DOHH2 (cell line): ENCODE measurements around the gene UBXN10.

Experiments
- H3F3A ChIP-seq: fragments of 200-600 bp; sonication (generic), shearing (Covaris generic); 2 replicates; pipeline ENCODE4 v1.6.0; 2016; ENCODE audit warnings: antibody characterized with exemption, mild to moderate bottlenecking; ENCODE audit not compliant: control insufficient read depth, insufficient read depth
- H3K27ac ChIP-seq: fragments of 200-600 bp; sonication (generic); 2 replicates; pipeline ENCODE4 v1.5.1; 2014; ENCODE audit warnings: low read depth, mild to moderate bottlenecking, low read length, moderate library complexity
- H3K27me3 ChIP-seq: fragments of 200-600 bp; sonication (generic); 2 replicates; pipeline ENCODE4 v1.6.1; 2014; ENCODE audit warnings: mild to moderate bottlenecking, low read length, mixed read lengths; ENCODE audit not compliant: control insufficient read depth
- H3K36me3 ChIP-seq: fragments of 200-600 bp; sonication (generic); 2 replicates; pipeline ENCODE4 v1.6.1; 2014; ENCODE audit warnings: mild to moderate bottlenecking, low read length, moderate library complexity, mixed read lengths; ENCODE audit not compliant: control insufficient read depth
- H3K4me1 ChIP-seq: fragments of 200-600 bp; sonication (generic); 2 replicates; pipeline ENCODE4 v1.6.1; 2014; ENCODE audit warnings: mild to moderate bottlenecking, low read length, mixed read lengths; ENCODE audit not compliant: control insufficient read depth
- H3K4me2 ChIP-seq: fragments of 200-600 bp; sonication (generic); 2 replicates; pipeline ENCODE4 v1.6.0; 2014; ENCODE audit warnings: mild to moderate bottlenecking, low read length, moderate library complexity
- H3K4me3 ChIP-seq: fragments of 200-600 bp; sonication (generic); 2 replicates; pipeline ENCODE4 v1.5.1; 2014; ENCODE audit warnings: mild to moderate bottlenecking, low read length, mixed read lengths
- H3K79me2 ChIP-seq: fragments of 200-600 bp; sonication (generic); 2 replicates; pipeline ENCODE4 v1.6.1; 2014; ENCODE audit warnings: mild to moderate bottlenecking, low read length, mixed read lengths; ENCODE audit not compliant: control insufficient read depth
- H3K9me2 ChIP-seq: fragments of 200-600 bp; sonication (generic); replicated peaks from 2 replicates; pipeline ENCODE4 v1.6.1; 2014; ENCODE audit warnings: mild to moderate bottlenecking, low read length, mixed read lengths; ENCODE audit not compliant: control insufficient read depth
- H3K9me3 ChIP-seq: fragments of 200-600 bp; sonication (generic); 2 replicates; pipeline ENCODE4 v1.6.1; 2014; ENCODE audit warnings: antibody characterized with exemption, low read length, mixed read lengths; ENCODE audit not compliant: control insufficient read depth, insufficient read depth
- H4K20me1 ChIP-seq: fragments of 200-600 bp; sonication (generic); 2 replicates; pipeline ENCODE4 v1.6.0; 2014; ENCODE audit warnings: low read depth, mild to moderate bottlenecking, antibody characterized with exemption, low read length, moderate library complexity; ENCODE audit not compliant: control insufficient read depth, insufficient read depth
- CTCF ChIP-seq: fragments of 200-600 bp; sonication (generic); IDR thresholded peaks from one replicate; pipeline ENCODE4 v1.5.1; 2014; ENCODE audit warnings: antibody characterized with exemption, mild to moderate bottlenecking, low read depth, low read length; ENCODE audit not compliant: poor library complexity, severe bottlenecking
- EZH2phosphoT487 ChIP-seq: fragments of 200-600 bp; sonication (generic); IDR thresholded peaks from 2 replicates; pipeline ENCODE4 v1.6.1; 2017; ENCODE audit warnings: borderline replicate concordance, mild to moderate bottlenecking, antibody characterized with exemption, low read length, moderate library complexity, mixed read lengths

Gene UBXN10

GRCh38 chr1:20211511-20211931, 25.6 kb downstream of the UBXN10 start:
- peaks cover 4% of the 10 kb centered on the region; the same call in 1 of the 2 replicates for H3K27me3 ChIP-seq
- no peaks in the 10 kb centered on the region for H3K9me3 ChIP-seq
- no peak overlapping the region for H3K27ac ChIP-seq
- peaks cover 13% of the 10 kb centered on the region for H3K4me1 ChIP-seq
- no peak overlapping the region for H3K4me2 ChIP-seq
- H3K79me2 ChIP-seq = no peaks in the 10 kb centered on the region
- no peaks in the 10 kb centered on the region for H3K9me2 ChIP-seq
- H4K20me1 ChIP-seq = no peaks in the 10 kb centered on the region
- no peaks in the 10 kb centered on the region for H3K36me3 ChIP-seq
- no peak for TF ChIP-seq CTCF
- H3K4me3 ChIP-seq = no peak overlapping the region
- H3F3A ChIP-seq = no peaks in the 10 kb centered on the region

GRCh38 chr1:20212085-20212684, 26.3 kb downstream of the UBXN10 start:
- no peaks in the 10 kb centered on the region for H4K20me1 ChIP-seq
- H3K4me2 ChIP-seq = peak overlapping the region; percentile 38
- H3K4me3 ChIP-seq = no peak overlapping the region
- H3K79me2 ChIP-seq = no peaks in the 10 kb centered on the region
- TF ChIP-seq EZH2phosphoT487 (no peak), CTCF (no peak)
- H3K9me2 ChIP-seq = no peaks in the 10 kb centered on the region
- H3K27ac ChIP-seq = no peak overlapping the region
- H3K9me3 ChIP-seq = no peaks in the 10 kb centered on the region
- peaks cover 4% of the 10 kb centered on the region; the same call in 1 of the 2 replicates for H3K27me3 ChIP-seq
- H3K36me3 ChIP-seq = no peaks in the 10 kb centered on the region
- no peaks in the 10 kb centered on the region for H3F3A ChIP-seq
- H3K4me1 ChIP-seq = peaks cover 13% of the 10 kb centered on the region

GRCh38 chr1:20212685-20213331, 26.9 kb downstream of the UBXN10 start:
- Histone ChIP-seq H4K20me1 (no peaks in the 10 kb centered on the region), H3K79me2 (no peaks in the 10 kb centered on the region), H3K4me2 (peak overlapping the region; percentile 38), H3K9me2 (no peaks in the 10 kb centered on the region), H3K4me3 (no peak overlapping the region), H3K4me1 (peaks cover 13% of the 10 kb centered on the region), H3K36me3 (no peaks in the 10 kb centered on the region), H3K27me3 (peaks cover 4% of the 10 kb centered on the region; the same call in 1 of the 2 replicates), H3F3A (no peaks in the 10 kb centered on the region), H3K27ac (no peak overlapping the region), H3K9me3 (no peaks in the 10 kb centered on the region)
- TF ChIP-seq EZH2phosphoT487 (no peak), CTCF (peak; percentile 73)
